OCI-LY3 (cell line): ENCODE results near the gene TECR.

Source experiments
- H2AFZ ChIP-seq: fragments of 200-600, 300-600 bp; shearing (Covaris generic); 2 replicates; pipeline ENCODE4 v1.6.0; 2014; ENCODE audit warnings: antibody characterized with exemption, low read depth, low read length
- H3K27ac ChIP-seq: fragments of 200-600, 300-600 bp; sonication (generic); 2 replicates; pipeline ENCODE4 v1.5.1; 2014; ENCODE audit warnings: mild to moderate bottlenecking, low read length, moderate library complexity, mixed read lengths
- H3K27me3 ChIP-seq: fragments of 200-600, 300-600 bp; sonication (generic); 2 replicates; pipeline ENCODE4 v1.6.1; 2014; ENCODE audit warnings: low read depth, low read length, mixed read lengths
- H3K36me3 ChIP-seq: fragments of 200-600, 300-600 bp; sonication (generic); replicated peaks from 2 replicates; pipeline ENCODE3; 2014; ENCODE audit warnings: low read depth, low read length, mixed read lengths
- H3K4me1 ChIP-seq: fragments of 300-600, 200-600 bp; sonication (generic); 2 replicates; pipeline ENCODE4 v1.6.1; 2014; ENCODE audit warnings: low read length, mixed read lengths
- H3K4me2 ChIP-seq: fragments of 200-600, 300-600 bp; sonication (generic); 2 replicates; pipeline ENCODE4 v1.6.1; 2014; ENCODE audit warnings: low read length, mixed read lengths
- H3K4me3 ChIP-seq: fragments of 300-600, 200-600 bp; sonication (generic); 2 replicates; pipeline ENCODE4 v1.5.1; 2014; ENCODE audit warnings: antibody characterized with exemption, mild to moderate bottlenecking, low read length, moderate library complexity
- H3K79me2 ChIP-seq: fragments of 300-600, 200-600 bp; shearing (Covaris generic); 2 replicates; pipeline ENCODE4 v1.6.1; 2014; ENCODE audit warnings: mild to moderate bottlenecking, low read length, mixed read lengths
- H3K9ac ChIP-seq: fragments of 300-600, 200-600 bp; shearing (Covaris generic); 2 replicates; pipeline ENCODE4 v1.6.0; 2014; ENCODE audit warnings: mild to moderate bottlenecking, low read length, moderate library complexity
- H3K9me3 ChIP-seq: fragments of 200-600, 300-600 bp; shearing (Covaris generic); 2 replicates; pipeline ENCODE4 v1.6.1; 2014; ENCODE audit warnings: low read length, mixed read lengths; ENCODE audit not compliant: insufficient read depth
- H4K20me1 ChIP-seq: fragments of 200-600, 300-600 bp; sonication (generic); 2 replicates; pipeline ENCODE4 v1.6.1; 2016; ENCODE audit warnings: low read length, mixed read lengths; ENCODE audit not compliant: insufficient read depth
- EZH2phosphoT487 ChIP-seq: fragments of 200-600 bp; shearing (Covaris generic); IDR thresholded peaks from 2 replicates; pipeline ENCODE4 v1.6.1; 2018; ENCODE audit warnings: antibody characterized with exemption, mixed run types, low read depth
- TF ChIP-seq, protein P1 (sequence below): fragments of 200-600, 300-600 bp; sonication (generic); IDR thresholded peaks from 2 replicates; pipeline ENCODE4 v1.5.1; 2014; ENCODE audit warnings: antibody characterized with exemption, low read length, low read depth

TECR gene

DNA sequence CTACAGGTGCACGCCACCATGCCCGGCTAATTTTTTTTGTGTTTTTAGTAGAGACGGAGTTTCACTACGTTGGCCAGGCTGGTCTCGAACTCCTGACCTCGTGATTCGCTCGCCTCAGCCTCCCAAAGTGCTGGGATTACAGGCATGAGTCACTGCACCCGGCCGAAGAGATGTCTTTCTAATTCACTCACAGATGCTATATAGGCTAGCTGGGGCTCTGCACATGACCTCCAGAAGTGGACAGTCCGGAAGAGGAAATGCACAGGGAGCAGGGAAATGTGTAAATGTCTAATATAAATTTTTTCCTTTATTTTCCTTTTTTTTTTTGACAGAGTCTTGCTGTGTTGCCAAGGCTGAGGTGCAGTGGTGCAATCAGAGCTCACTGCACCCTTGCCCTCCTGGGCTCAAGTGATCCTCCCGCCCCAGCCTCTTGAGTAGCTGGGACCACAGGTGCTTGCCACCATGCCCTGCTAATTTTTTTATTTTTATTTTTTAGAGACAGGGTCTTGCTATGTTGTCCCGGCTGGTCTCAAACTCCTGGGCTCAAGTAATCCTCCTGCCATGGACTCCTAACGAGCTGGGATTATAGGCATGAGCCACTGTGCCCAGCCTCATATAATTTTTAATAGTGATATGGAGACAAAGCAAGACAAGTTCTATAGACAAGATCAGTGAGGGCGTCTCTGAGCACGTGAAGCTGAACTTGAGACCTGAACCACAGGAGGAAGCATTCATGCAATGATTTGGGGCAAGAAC, 41.8 kb upstream of the TECR start:
- no peak overlapping the region for H2AFZ ChIP-seq
- no peak for TF ChIP-seq EZH2phosphoT487
- TF ChIP-seq, protein P1, sequence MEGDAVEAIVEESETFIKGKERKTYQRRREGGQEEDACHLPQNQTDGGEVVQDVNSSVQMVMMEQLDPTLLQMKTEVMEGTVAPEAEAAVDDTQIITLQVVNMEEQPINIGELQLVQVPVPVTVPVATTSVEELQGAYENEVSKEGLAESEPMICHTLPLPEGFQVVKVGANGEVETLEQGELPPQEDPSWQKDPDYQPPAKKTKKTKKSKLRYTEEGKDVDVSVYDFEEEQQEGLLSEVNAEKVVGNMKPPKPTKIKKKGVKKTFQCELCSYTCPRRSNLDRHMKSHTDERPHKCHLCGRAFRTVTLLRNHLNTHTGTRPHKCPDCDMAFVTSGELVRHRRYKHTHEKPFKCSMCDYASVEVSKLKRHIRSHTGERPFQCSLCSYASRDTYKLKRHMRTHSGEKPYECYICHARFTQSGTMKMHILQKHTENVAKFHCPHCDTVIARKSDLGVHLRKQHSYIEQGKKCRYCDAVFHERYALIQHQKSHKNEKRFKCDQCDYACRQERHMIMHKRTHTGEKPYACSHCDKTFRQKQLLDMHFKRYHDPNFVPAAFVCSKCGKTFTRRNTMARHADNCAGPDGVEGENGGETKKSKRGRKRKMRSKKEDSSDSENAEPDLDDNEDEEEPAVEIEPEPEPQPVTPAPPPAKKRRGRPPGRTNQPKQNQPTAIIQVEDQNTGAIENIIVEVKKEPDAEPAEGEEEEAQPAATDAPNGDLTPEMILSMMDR = no peak
- H3K79me2 ChIP-seq = no peaks in the 10 kb centered on the region
- no peaks in the 10 kb centered on the region for H3K4me1 ChIP-seq
- no peaks in the 10 kb centered on the region for H4K20me1 ChIP-seq
- no peaks in the 10 kb centered on the region for H3K36me3 ChIP-seq
- no peak overlapping the region for H3K4me2 ChIP-seq
- no peak overlapping the region for H3K9ac ChIP-seq
- no peak overlapping the region for H3K27ac ChIP-seq
- H3K9me3 ChIP-seq = no peaks in the 10 kb centered on the region
- no peak overlapping the region for H3K4me3 ChIP-seq
- H3K27me3 ChIP-seq = no peaks in the 10 kb centered on the region

DNA sequence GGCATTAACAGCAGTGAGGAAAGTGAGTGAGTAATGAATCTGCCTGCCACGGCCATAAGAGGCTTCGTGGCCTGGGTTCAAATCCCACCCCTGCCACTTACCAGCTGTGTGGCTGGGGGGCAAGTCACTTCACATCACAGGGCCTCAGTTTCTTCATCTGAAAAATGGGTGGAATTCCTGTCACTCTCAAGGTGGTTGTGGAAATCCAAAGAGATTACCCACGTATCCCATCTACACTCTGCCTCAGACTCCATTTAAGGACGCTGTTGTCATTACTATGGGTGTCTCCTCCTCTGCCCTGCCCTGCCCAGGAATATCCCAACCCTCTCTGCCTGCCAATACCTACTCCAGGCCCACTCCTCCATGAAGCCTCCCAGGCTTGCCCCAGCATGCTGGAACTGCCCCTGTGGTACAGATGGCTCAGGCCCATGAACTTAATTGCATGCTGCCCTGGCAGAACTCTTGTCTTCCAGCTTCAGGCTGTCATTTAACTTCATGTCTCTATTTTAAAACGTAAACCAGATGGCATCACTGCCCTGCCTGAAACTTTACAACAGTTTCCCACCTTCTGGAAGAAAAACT, 36.5 kb upstream of the TECR start:
- H3K27ac ChIP-seq = no peak overlapping the region
- H3K36me3 ChIP-seq = no peaks in the 10 kb centered on the region
- H3K27me3 ChIP-seq = 0 out of 2 replicates have a peak, but pooled peaks cover 7% of the 10 kb centered on the region
- no peak overlapping the region for H2AFZ ChIP-seq
- H3K79me2 ChIP-seq = no peaks in the 10 kb centered on the region
- no peak overlapping the region for H3K4me3 ChIP-seq
- H3K9ac ChIP-seq = no peak overlapping the region
- peaks cover 7% of the 10 kb centered on the region for H3K4me1 ChIP-seq
- H4K20me1 ChIP-seq = no peaks in the 10 kb centered on the region
- TF ChIP-seq EZH2phosphoT487 = no peak
- TF ChIP-seq, protein P1 = no peak
- no peak overlapping the region for H3K4me2 ChIP-seq
- no peaks in the 10 kb centered on the region for H3K9me3 ChIP-seq

DNA sequence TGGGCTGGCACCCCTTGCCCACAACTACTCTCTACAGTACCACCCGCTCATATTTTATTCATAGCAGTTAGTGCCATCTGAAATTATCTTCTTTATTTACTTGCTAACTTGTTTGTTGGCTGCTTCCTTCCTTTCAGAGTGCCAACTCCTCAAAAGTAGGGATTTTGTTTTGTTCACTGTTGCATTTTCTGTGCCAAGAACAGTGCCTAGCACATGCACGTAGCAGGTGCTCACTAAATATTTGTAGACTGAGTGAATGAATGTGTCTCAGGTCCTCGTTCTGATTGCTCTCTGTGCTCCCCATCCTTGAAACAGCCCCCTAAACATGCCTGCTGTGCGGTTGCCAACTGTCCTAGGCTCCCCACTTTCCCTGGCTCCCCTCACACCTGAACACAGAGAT, 35.0 kb upstream of the TECR start:
- Histone ChIP-seq H2AFZ (no peak overlapping the region), H4K20me1 (no peaks in the 10 kb centered on the region), H3K9me3 (no peaks in the 10 kb centered on the region), H3K4me3 (no peak overlapping the region), H3K4me2 (no peak overlapping the region), H3K4me1 (peaks cover 7% of the 10 kb centered on the region), H3K27ac (no peak overlapping the region), H3K27me3 (0 out of 2 replicates have a peak, but pooled peaks cover 7% of the 10 kb centered on the region), H3K9ac (no peak overlapping the region), H3K79me2 (no peaks in the 10 kb centered on the region), H3K36me3 (no peaks in the 10 kb centered on the region)
- TF ChIP-seq, protein P1 = no peak
- no peak for TF ChIP-seq EZH2phosphoT487

DNA sequence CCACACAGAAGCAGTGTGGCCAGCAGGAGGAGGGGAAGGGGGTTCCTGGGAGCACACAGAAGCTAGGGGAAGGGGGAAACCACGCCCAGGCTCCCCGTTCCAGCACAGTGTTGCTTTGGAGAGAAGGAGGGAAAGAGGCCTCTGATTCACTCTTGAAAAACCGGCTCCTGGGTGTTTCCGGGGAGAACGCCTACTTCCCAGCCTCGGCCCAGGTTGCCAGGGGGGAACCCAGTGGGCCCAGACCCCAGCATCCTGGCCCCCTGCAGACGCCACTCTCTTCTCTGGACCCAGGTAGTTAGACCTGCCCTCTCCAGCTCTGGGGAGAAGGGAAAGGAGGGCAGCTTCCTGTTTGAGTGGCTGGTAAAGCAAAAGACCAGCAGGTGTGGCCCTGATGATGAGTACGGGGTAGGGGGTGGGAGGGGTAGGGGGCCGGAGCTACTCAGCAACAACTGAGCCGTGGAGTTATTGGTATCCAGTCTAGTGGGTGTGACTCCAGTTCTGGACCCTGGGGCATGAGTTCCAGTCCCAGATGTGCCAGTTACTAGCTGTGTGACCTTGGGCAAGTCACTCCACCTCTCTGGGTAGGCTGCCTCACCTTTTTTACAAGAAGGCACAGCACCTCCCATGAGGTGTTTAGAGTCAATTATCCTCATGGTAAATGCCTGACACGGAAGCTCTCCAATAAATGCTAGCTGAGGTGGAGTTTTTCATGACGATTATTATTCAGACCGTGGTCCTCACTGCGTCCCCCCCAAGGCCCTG, 34.3 kb upstream of the TECR start:
- Histone ChIP-seq H3K27me3 (0 out of 2 replicates have a peak, but pooled peaks cover 7% of the 10 kb centered on the region), H4K20me1 (no peaks in the 10 kb centered on the region), H3K36me3 (no peaks in the 10 kb centered on the region), H3K27ac (no peak overlapping the region), H3K4me2 (peak overlapping the region; percentile 87), H3K4me3 (peak overlapping the region; percentile 80), H3K79me2 (no peaks in the 10 kb centered on the region), H3K4me1 (peaks cover 7% of the 10 kb centered on the region), H3K9ac (peak overlapping the region; percentile 53), H2AFZ (no peak overlapping the region), H3K9me3 (no peaks in the 10 kb centered on the region)
- TF ChIP-seq, protein P1 = no peak
- TF ChIP-seq EZH2phosphoT487 = no peak
